NCI-H2081 (cell line): ENCODE results near the gene CDC34.
A peak's percentile ranks its signal among the peaks of the same experiment; 100 is the strongest.

Experiments
- DNase-seq, 2 experiments: peaks; one replicate each; lab custom pipeline; 2025; lab: John Stamatoyannopoulos, UW

CDC34 gene

DNA sequence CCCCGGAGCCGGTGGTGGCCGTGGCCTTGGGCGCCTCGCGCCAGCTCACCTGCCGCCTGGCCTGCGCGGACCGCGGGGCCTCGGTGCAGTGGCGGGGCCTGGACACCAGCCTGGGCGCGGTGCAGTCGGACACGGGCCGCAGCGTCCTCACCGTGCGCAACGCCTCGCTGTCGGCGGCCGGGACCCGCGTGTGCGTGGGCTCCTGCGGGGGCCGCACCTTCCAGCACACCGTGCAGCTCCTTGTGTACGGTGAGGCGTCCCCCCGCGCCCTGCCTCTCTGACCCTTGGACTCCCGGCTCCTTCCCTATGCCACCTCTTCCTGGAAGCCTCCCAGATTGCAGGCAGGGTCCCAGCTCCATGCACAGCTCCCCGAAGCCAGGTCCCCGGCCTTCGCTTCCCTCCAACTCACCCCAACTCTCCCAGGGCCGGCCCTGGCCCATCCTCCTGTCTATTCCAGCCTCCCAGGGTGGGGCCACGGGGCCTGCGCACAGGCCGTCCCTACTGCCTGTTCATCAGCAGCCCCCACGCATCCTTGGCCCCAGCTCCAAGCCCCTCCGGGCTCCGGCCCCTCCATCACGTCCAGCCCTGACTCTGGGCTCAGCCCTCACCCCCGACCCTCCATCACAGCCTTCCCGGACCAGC lies 33.6 kb upstream of the CDC34 start:
- DNase-seq: no peak

DNA sequence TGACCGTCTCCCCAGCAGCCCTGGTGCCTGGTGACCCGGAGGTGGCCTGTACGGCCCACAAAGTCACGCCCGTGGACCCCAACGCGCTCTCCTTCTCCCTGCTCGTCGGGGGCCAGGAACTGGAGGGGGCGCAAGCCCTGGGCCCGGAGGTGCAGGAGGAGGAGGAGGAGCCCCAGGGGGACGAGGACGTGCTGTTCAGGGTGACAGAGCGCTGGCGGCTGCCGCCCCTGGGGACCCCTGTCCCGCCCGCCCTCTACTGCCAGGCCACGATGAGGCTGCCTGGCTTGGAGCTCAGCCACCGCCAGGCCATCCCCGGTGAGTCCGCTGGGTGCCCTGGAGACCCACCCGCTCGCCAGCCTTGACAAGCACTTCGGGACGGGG lies 33.1 kb upstream of the CDC34 start:
- no peak for DNase-seq

DNA sequence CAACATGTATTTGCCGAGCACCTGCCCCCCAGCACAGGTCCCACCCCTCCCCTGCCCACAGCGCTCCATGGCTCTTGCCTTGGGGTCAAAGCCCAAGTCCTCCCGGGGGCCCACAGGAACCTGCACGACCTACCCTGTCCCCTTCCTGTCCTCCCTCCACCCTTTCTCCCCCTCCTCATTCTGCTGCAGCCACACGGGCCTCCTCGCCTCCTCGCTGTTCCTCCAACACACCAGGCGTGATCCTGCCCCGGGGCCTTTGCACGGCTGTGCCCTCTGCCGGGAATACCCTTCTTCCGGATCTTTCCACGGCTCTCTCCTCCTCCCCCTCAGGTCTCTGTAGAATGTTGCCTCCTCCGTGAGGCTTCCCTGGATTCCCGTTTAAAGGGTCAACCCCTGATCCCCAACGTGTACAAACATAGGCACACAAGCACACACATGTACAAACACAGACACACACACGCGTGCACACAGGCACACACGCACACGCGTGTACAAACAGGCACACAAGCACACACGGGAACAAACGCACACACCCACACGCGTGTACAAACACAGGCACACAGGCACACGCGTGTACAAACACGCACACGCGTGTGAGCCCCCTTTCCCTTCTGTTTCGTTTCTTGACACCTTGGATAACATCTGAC lies 32.5 kb upstream of the CDC34 start:
- no peak for DNase-seq

DNA sequence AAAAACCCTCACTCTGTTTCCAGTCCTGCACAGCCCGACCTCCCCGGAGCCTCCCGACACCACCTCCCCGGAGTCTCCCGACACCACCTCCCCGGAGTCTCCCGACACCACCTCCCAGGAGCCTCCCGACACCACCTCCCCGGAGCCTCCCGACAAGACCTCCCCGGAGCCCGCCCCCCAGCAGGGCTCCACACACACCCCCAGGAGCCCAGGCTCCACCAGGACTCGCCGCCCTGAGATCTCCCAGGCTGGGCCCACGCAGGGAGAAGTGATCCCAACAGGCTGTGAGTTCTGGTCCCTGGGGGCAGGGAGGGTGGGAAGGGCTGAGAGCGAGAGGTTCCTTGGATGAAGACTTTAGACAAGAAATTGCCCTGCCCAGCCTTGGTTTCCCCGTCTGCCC lies 29.9 kb upstream of the CDC34 start:
- DNase-seq: no peak

DNA sequence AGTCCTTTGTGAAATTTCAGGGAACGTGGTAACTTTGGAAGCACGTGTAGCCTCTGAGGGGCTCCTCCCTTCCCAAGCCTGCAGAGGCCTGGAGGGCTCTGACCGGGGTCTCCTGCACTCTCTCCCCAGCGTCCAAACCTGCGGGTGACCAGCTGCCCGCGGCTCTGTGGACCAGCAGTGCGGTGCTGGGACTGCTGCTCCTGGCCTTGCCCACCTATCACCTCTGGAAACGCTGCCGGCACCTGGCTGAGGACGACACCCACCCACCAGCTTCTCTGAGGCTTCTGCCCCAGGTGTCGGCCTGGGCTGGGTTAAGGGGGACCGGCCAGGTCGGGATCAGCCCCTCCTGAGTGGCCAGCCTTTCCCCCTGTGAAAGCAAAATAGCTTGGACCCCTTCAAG lies 26.9 kb upstream of the CDC34 start:
- no peak for DNase-seq

DNA sequence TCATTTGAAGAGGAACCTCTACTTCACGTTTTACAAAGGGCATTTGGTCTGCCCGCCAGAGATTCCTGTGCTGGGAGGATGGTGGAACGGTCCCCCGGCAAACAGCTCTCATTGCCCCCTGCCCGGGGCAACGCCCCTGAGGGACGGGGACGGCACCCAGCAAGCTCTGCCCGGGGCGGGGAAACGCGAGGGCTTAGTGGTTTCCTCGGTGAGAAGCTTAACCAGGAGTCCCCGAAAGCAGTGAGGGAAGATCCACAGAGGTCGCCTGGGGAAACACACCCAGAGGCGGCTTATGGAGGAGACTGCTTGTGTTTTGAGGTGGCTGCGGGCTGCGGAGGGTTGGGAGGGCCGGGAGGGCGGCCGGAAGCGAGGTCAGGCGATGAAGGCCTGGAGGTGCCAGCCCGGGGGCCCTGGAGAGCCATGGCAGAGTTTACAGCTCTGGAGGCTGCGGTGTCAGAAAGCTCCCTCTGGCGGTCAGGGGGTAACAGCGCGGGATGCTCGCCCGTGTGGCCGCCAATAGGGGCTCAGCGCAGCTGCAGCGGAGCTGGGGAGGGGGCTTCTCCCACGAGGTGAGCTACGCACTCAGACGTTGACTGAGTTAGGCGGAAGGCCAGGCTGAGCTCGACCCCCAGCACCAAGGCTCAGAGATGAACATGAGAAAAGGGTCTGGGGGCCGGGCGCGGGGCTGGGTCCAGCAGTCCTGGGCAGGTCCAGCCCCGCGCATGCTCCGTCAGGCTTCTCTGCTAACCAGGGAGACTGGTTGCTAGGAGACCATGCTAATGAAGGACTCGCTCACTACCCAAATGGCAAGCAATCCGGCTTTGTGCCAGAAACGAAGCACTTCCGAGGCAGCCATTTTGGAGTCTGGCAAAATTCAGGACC lies 24.9 kb upstream of the CDC34 start:
- peak; percentile 98 to 99 for DNase-seq

DNA sequence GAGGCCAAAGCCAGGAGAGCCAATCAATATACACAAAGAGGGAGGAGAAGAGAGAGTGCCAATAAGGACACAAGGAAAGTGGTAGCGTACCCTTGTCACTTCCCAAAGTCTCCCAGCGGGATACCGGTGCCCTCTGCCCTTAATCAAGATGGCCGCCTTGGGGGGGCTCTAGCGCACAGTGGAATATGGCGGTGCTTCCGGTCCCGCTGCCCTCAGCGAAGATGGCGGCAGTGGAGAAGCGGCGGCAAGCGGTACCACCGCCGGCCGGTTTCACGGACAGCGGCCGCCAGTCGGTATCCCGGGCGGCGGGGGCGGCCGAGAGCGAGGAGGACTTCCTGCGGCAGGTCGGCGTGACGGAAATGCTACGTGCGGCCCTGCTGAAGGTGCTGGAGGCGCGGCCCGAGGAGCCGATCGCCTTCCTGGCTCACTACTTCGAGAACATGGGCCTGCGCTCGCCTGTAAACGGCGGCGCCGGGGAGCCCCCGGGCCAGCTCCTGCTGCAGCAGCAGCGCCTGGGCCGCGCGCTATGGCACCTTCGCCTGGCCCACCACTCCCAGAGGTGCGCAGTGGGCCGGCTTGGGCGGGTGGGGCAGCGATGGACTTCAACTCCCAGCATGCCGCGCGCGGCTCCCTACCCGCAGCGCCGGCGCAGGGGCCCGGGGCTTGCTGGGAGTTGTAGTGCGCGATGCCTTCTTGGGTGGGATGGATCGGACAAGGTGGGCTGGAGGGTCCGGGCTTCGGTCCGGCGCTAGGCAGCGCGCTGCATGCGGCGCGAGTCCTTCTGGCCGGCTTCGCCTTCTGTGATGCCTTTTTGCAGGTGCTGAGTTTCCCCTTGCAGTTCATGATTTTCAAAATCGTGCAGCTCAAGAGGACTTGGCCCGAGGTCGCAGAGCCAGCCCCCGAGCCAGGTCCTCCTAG lies 24.0 kb upstream of the CDC34 start, which contains the start of gene TPGS1:
Gene TPGS1, plus strand, starts transcription at position 212 of the 918 bp plus-strand sequence. Its CDS starts 10 bp downstream, at position 222.
- peak; percentile 75 to 83 for DNase-seq

DNA sequence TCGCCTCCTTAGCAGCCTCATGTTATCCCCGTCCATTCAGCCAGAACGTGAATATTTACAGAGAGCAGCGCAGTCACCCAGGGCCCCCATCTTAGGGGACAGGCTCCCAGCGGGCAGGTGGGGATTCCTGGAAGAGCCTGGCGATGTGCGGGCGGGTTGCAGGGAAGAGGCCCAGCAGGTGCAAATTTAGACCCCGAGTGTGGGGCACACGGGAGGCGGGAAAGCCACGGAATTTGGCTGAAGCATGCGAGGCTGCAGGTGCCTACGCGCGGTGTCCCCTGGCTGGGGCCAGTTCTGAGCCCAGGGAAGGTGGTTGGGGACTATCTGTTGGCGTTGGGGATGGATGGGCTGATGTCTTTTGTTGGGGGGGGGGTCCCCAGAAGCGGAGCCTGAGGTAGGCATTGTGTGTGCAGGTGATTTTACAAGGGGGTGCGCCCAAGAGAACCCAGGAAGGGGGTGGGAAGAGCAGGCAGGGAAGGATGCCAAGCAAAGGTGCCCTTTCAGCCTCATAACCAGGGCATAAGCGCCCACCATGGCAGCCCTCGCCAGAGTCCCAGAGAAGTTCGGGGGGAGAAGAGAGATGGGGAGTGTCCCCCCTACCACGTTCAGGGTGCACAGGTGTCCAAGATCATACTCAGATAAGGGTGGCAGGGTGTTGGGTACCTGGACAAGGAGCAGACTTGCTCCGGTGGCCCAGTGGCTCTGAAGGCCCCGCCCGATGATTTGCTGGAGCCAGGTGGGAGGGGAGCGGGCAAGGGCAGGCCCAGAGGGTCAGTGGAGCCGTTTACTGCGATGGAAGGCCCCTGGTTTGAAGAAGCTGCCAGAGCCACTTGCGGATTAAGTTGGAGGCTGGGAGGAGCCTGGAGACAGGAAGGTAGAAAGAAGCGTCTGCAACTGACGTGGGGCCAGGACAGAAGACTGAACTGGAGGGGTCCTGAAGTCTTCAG lies 23.1 kb upstream of the CDC34 start:
- DNase-seq: no peak

DNA sequence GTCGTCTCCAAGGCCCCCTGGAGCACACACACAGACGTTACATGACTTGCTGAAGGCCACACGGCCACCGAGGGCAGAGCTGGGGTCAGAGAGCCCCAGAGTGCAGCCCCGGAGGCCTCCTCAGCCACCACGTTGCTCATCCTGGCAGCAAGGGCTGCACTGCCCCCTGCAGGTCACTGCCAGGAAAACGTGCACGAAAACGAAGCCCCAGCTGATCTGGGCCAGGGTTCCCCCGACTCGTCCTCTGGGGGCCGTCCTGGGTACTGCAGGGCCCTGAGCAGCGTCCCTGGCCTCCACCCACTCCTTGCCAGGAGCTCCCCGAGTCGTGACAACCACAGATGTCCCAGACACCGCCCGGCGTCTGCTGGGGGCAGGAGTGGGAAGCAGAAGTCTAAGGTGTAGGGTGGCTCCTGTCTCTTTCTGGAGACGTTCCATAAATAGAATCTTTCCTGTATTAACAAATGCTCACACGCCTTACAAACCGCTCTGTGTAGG lies 20.9 kb upstream of the CDC34 start:
- DNase-seq: peak; percentile 90 to 91

DNA sequence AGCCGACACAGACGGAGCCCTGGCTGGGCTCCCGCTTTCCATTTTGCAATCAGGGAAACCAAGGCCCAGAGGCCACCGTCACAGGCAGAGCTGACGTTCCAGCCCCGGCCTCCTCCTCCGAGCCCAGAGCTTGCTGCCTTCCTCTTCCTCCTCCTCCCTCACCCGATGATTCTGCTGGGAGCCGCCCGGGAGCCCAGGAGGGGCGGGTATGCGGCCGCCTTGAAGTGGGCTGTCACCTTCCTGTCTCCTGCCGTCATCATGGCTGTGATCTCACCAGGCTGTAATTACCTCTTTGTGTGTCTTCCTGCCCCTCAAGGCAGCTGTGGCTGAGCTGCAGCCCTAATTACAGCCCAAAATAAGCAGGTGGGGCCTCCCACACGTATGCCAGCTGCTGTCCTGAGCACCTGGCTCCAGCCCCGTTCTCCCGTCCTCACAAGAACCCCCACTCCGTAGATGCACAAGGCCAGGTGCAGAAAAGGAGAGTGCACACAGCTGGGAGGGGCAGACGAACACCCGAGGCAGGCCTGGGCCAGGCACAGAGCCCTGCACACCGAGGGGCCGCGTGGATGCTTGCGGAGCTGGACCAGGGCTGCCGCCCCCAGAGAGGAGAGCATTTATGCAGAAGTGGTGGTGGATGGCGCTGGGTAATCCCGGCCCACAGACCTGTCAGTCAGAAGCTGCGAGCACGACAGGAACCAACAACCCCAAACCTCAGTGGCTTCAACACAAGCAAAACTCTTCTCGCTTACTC lies 20.3 kb upstream of the CDC34 start:
- DNase-seq: peak; percentile 99

DNA sequence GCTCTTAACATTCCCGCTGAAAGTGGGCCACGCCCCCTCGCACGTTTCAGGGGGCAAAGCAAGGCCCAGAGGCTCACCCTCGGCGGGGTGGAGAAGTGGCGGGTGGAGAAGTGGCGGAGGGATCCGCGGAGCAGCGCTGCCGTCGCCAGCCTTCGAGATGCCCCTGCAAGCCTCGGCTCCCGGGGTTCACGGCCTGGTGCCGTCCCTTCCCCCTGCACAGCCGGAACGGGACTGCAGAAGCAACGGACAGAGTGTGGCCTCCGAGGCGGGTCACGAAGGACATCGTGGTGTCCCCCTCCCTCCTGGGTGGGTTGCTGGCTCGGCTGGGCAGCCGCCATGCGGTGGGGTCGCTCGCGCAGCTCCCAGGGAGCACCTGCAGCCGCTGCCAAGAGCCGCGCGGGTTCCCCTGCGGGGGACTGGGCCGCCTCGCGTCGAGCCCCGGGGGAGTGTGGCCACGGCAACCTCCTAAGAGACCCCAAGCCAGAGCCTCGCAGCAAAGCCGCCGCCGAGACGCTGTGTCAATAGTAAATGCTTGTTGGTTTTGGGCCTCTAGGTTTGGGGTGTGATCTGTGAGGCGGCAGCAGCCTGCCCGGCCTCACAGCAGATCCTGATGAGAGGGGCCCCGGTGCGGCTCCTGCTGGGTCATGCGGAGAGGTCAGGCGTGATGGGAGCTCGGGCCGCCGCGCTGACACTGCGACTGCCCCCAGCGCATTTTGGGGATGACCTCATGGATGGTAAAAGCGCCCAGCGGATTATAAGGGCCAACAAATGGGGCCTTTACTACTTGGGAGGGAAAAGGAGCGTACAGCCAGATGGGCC lies 18.8 kb upstream of the CDC34 start:
- DNase-seq: no peak

DNA sequence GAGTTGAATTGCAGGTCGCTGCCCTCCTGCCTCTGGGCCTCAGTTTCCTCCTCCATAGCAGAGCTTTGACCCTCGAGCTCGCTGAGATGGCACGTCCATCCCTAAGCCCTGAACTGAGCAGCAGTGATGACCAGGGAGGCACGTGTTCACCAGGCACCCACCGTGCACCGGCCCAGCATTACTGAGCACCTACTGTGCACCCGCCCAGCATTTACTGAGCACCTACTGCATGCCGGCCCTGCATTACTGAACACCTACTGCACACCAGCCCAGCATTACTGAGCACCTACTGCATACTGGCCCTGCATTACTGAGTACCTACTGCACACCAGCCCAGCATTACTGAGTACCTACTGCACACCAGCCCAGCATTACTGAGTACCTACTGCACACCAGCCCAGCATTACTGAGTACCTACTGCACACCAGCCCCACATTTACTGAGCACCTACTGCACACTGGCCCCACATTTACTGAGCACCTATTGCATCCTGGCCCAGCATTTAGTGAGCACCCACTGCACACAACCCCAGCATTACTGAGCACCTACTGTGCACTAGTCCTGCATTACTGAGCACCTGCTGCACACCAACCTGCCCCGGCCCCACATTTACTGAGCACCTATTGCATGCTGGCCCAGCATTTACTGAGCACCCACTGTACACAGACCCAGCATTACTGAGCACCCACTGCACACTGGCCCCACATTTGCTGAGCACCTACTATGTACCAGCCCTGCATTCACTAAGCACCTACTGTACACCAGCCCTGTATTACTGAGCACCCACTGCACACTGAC lies 18.0 kb upstream of the CDC34 start:
- no peak for DNase-seq

DNA sequence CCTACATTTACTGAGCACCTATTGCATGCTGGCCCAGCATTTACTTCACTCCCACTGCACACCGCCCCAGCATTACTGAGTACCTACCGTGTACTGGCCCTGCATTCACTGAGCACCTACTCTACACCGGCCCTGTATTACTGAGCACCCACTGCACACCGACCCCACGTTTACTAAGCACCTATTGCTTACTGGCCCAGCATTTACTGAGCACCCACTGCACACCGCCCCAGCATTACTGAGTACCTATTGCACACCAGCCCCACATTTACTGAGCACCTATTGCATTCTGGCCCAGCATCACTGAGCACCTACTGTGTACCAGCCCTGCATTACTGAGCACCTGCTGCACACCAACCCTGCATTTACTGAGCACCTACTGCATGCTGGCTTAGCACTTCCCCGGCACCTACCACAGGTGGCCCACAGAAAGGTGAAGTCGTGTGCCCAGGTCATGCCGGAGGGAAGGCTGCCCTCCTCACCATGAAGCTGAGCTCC lies 17.3 kb upstream of the CDC34 start:
- no peak for DNase-seq

DNA sequence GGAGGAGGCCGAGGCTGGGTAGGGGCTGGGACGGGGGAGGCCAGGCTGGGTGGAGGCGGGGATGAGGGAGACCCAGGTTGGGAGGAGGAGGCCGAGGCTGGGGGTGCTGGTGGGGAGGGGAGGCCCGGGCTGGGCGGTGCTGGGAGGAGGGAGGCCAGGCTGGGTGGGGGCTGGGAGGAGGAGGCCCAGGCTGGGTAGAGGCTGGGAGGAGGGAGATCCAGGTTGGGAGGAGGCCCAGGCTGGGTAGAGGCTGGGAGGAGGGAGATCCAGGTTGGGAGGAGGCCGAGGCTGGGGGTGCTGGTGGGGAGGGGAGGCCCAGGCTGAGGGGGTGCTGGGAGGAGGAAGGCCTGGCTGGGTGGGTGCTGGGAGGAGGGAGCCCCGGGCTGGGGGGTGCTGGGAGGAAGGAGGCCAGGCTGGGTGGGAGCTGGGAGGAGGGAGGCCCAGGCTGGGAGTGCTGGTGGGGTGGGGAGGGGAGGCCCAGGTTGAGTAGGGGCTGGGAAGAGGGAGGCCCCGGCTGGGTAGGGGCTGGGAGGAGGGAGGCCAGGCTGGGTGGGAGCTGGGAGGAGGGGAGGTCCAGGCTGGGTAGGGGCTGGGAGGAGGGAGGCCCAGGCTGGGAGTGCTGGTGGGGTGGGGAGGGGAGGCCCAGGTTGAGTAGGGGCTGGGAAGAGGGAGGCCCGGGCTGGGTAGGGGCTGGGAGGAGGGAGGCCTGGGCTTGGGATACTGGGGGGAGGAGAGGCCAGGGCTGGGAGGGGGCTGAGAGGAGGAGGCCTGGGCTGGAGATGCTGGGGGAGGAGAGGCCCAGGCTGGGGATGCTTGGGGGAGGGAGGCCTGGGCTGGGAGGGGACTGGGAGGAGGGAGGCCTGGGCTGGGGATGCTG lies 13.6 kb upstream of the CDC34 start:
- DNase-seq: no peak

DNA sequence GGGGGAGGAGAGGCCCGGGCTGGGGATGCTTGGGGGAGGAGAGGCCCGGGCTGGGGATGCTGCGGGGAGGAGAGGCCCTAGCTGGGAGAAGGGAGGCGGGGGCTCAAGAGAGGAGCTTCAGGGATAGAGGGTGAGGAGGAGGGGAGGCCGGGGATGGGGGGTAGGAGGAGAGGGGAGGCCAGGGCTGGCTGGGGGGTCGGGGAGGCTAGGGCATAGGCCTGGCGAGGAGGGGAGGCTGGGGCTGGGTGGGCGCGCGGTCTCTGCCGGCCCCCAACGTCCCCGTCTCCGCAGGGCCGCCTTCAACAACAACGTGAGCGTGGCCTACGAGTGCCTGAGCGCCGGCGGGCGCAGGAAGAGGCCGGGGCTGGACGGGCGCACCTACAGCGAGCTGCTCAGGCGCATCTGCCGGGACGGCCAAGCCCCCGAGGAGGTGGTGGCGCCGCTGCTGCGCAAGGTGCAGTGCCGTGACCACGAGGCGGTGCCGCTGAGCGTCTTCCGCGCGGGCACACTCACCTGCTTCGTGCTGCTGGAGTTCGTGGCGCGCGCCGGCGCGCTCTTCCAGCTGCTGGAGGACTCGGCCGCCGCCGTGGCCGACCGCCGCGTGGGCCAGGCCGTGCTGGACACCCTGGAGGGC lies 12.8 kb upstream of the CDC34 start:
- no peak for DNase-seq

DNA sequence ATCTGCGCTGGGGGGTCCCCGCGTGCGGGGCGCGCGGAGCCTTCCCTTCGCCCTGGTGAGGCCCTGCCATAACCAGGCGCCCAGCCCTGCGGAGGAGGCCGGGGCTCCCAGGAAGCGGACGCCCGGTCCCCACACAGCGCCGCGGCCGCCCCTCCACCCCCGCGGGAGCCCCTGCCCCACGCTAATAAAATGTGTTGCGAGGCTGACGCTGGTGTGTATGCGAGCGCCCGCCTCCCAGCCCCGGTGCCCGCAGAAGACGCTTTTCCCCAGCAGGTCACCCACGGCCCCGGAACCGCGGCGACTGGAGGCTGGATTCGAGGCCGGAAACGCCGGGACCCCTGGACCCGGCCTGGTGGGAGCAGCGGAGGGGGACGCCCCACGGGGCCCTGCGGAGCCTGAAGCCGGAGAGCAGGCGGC lies 12.1 kb upstream of the CDC34 start:
- no peak for DNase-seq
